Mesodermal cell (in vitro differentiated cells): ENCODE data around the gene TIMP3. TPM values are rescaled to one million over a fixed set of nuclear protein-coding genes. Genes with fewer than 3 reads are reported as not detected.
A peak's percentile ranks its signal among the peaks of the same experiment; 100 is the strongest.
"Not testable (repeated sequence)": the region's sequence is repeated elsewhere in the genome, so short reads cannot be mapped to it uniquely, and the experiment has no call there.

Source experiments
- H3K27ac ChIP-seq: 2 replicates; pipeline ENCODE4 v1.7.0; 2013; ENCODE audit warnings: mild to moderate bottlenecking, low read depth, low read length, moderate library complexity; ENCODE audit not compliant: severe bottlenecking
- H3K36me3 ChIP-seq: 2 replicates; pipeline ENCODE4 v1.7.1; 2013; ENCODE audit warnings: mild to moderate bottlenecking, low read length, moderate library complexity; ENCODE audit not compliant: control insufficient read depth, insufficient read depth
- H3K4me1 ChIP-seq: one replicate; pipeline ENCODE4 v1.7.1; 2013; ENCODE audit warnings: mild to moderate bottlenecking, low read length; ENCODE audit not compliant: insufficient read depth, control insufficient read depth, poor library complexity, severe bottlenecking
- H3K4me3 ChIP-seq: 2 replicates; pipeline ENCODE4 v1.7.0; 2013; ENCODE audit warnings: low read length, control low read depth, mild to moderate bottlenecking; ENCODE audit not compliant: insufficient read depth, poor library complexity, severe bottlenecking; ENCODE audit errors: extremely low read depth
- H3K9me3 ChIP-seq: 2 replicates; pipeline ENCODE4 v1.7.1; 2013; ENCODE audit warnings: mild to moderate bottlenecking, low read length, moderate library complexity; ENCODE audit not compliant: control insufficient read depth
- WGBS, 2 experiments: methylation state at CpG; one replicate each; pipeline ENCODE4 v1.1.5; 2013; ENCODE audit warnings: missing lambda C conversion rate in 2 of 2; ENCODE audit not compliant: insufficient coverage in 2 of 2; 5-methylcytosine and 5-hydroxymethylcytosine counted together
- polyA plus RNA-seq, 2 experiments: library from polyadenylated mRNA; stranded (reverse); fragments of 50-300 nt; gene quantifications; one replicate each; pipeline ENCODE4 v1.2.3, GENCODE V29; 2013

Gene TIMP3
- 67.4 TPM for polyA plus RNA-seq (2013, experiment 1 of 2)
- polyA plus RNA-seq (2013, experiment 2 of 2), result 63.7 TPM

- H3K4me1 ChIP-seq, result peaks cover 28% of the 10 kb centered on the region
- WGBS, 2 experiments, result 1% methylated on average over 49 to 54 of the region's 72 CpGs
- peak within 1 kb of the TSS; percentile 70 for H3K4me3 ChIP-seq
- H3K36me3 ChIP-seq, result peaks cover 8% of the 10 kb centered on the region
- no peak within 1 kb of the TSS for H3K27ac ChIP-seq
- H3K9me3 ChIP-seq, result no peaks in the 10 kb centered on the region
These were observed at the start of gene TIMP3 for GRCh38 chr22:32801537-32802236. Gene TIMP3, plus strand, starts transcription at chr22:32801705. Its CDS starts 297 bp downstream, at chr22:32802002.

- Histone ChIP-seq H3K36me3 (no peaks in the 10 kb centered on the region), H3K4me1 (peaks cover 25% of the 10 kb centered on the region), H3K27ac (no peak overlapping the region), H3K9me3 (no peaks in the 10 kb centered on the region), H3K4me3 (no peak overlapping the region)
- 80 to 91% methylated on average over 8 to 9 of the region's 9 CpGs for WGBS, 2 experiments
These were observed 49.2 kb upstream of the TIMP3 start for GRCh38 chr22:32752326-32752725.

- H3K27ac ChIP-seq, result peak overlapping the region; percentile 16
- no peaks in the 10 kb centered on the region for H3K9me3 ChIP-seq
- no peak overlapping the region for H3K4me3 ChIP-seq
- WGBS, 2 experiments, result 89 to 95% methylated on average over 6 of the region's 11 CpGs
- peaks cover 25% of the 10 kb centered on the region for H3K4me1 ChIP-seq
- no peaks in the 10 kb centered on the region for H3K36me3 ChIP-seq
These were observed 48.5 kb upstream of the TIMP3 start for GRCh38 chr22:32752816-32753520.

- Histone ChIP-seq H3K4me1 (peaks cover 25% of the 10 kb centered on the region), H3K36me3 (no peaks in the 10 kb centered on the region), H3K27ac (no peak overlapping the region), H3K9me3 (no peaks in the 10 kb centered on the region), H3K4me3 (no peak overlapping the region)
- WGBS, 2 experiments, result 82 to 83% methylated on average over 3 to 5 of the region's 6 CpGs
These were observed 47.9 kb upstream of the TIMP3 start for GRCh38 chr22:32753591-32753990.

- WGBS, 2 experiments, result 66 to 82% methylated on average over 6 of the region's 6 CpGs
- Histone ChIP-seq H3K4me3 (no peak overlapping the region), H3K9me3 (no peaks in the 10 kb centered on the region), H3K36me3 (no peaks in the 10 kb centered on the region), H3K27ac (no peak overlapping the region), H3K4me1 (peaks cover 25% of the 10 kb centered on the region)
These were observed 47.0 kb upstream of the TIMP3 start for GRCh38 chr22:32754413-32755041.

GRCh38 chr22:32757086-32757762, 44.3 kb upstream of the TIMP3 start:
- H3K36me3 ChIP-seq, H3K9me3 ChIP-seq, H3K4me3 ChIP-seq, H3K27ac ChIP-seq: not testable (repeated sequence)
- WGBS, 2 experiments, result 84 to 99% methylated on average over 9 of the region's 14 CpGs
- H3K4me1 ChIP-seq, result peaks cover 34% of the 10 kb centered on the region

- 91 to 100% methylated on average over 2 to 3 of the region's 3 CpGs for WGBS, 2 experiments
- H3K4me3 ChIP-seq, result no peak overlapping the region
These were observed 42.6 kb upstream of the TIMP3 start for GRCh38 chr22:32758866-32759385.

GRCh38 chr22:32760396-32760795, 41.1 kb upstream of the TIMP3 start:
- 90 to 92% methylated on average over 3 to 4 of the region's 6 CpGs for WGBS, 2 experiments
- Histone ChIP-seq H3K4me3 (no peak overlapping the region), H3K36me3 (no peaks in the 10 kb centered on the region), H3K9me3 (no peaks in the 10 kb centered on the region), H3K4me1 (peaks cover 29% of the 10 kb centered on the region), H3K27ac (no peak overlapping the region)

More at GRCh38 chr22:32758866-32759385, 42.6 kb upstream of the TIMP3 start:
- Histone ChIP-seq H3K9me3 (no peaks in the 10 kb centered on the region), H3K27ac (no peak overlapping the region), H3K36me3 (no peaks in the 10 kb centered on the region), H3K4me1 (peaks cover 26% of the 10 kb centered on the region)

- 83 to 100% methylated on average over 1 of the region's 4 CpGs for WGBS, 2 experiments
These were observed 40.7 kb upstream of the TIMP3 start for GRCh38 chr22:32760815-32761214.

GRCh38 chr22:32761251-32761903, 40.1 kb upstream of the TIMP3 start:
- H3K9me3 ChIP-seq, result no peaks in the 10 kb centered on the region
- H3K36me3 ChIP-seq, result no peaks in the 10 kb centered on the region
- H3K27ac ChIP-seq, result peak overlapping the region; percentile 49
- H3K4me3 ChIP-seq, result no peak overlapping the region
- 82 to 94% methylated on average over 4 to 7 of the region's 9 CpGs for WGBS, 2 experiments
- H3K4me1 ChIP-seq, result peaks cover 29% of the 10 kb centered on the region

More at GRCh38 chr22:32760815-32761214, 40.7 kb upstream of the TIMP3 start:
- Histone ChIP-seq H3K9me3 (no peaks in the 10 kb centered on the region), H3K27ac (no peak overlapping the region), H3K4me1 (peaks cover 29% of the 10 kb centered on the region), H3K4me3 (no peak overlapping the region), H3K36me3 (no peaks in the 10 kb centered on the region)
